Measurements from ENCODE around the gene SP140. TPM values are rescaled to one million over a fixed set of nuclear protein-coding genes. Genes with fewer than 3 reads are reported as not detected.

The SP140 gene
- total RNA-seq, 4 donors from 2014 or later: 0.47 to 2.7 (median 1.8) TPM

DNA sequence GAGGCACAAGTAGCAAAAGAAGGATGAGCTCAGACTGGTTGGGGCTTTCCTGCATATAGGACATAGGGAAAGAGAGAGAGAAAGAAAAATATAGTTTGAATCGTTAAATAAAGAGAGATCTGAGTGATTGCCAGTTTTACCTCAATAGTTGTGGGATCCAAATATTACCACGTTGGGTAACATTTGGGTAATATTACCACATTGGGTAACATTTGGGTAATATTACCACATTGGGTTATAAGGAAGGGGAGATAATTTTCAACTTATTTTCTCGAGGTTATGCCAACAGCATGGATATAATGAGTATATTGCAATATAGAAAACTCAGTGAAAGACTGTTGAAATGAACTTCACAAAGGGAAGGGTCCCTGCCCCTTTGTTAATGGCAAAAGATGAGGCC, 20.7 kb downstream of the SP140 start:
- H3K9me3 ChIP-seq: no peaks in the 10 kb centered on the region
- no peak for TF ChIP-seq POLR2AphosphoS5 (IDR thresholded peaks at IDR 0.05)
- TF ChIP-seq, protein P1, sequence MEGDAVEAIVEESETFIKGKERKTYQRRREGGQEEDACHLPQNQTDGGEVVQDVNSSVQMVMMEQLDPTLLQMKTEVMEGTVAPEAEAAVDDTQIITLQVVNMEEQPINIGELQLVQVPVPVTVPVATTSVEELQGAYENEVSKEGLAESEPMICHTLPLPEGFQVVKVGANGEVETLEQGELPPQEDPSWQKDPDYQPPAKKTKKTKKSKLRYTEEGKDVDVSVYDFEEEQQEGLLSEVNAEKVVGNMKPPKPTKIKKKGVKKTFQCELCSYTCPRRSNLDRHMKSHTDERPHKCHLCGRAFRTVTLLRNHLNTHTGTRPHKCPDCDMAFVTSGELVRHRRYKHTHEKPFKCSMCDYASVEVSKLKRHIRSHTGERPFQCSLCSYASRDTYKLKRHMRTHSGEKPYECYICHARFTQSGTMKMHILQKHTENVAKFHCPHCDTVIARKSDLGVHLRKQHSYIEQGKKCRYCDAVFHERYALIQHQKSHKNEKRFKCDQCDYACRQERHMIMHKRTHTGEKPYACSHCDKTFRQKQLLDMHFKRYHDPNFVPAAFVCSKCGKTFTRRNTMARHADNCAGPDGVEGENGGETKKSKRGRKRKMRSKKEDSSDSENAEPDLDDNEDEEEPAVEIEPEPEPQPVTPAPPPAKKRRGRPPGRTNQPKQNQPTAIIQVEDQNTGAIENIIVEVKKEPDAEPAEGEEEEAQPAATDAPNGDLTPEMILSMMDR (IDR thresholded peaks at IDR 0.05): no peak
- TF ChIP-seq POLR2A (IDR thresholded peaks at IDR 0.05): no peak
- no peak for TF ChIP-seq EP300 (IDR thresholded peaks at IDR 0.05)
- H3K4me3 ChIP-seq: no peak overlapping the region
- 75% methylated on average over 3 of the region's 3 CpGs for WGBS
- no peak for DNase-seq (ENCODE audit: low spot score in 2 of 2)
- no peaks in the 10 kb centered on the region for H3K36me3 ChIP-seq
- H3K27ac ChIP-seq: no peak overlapping the region
- no peaks in the 10 kb centered on the region for H3K4me1 ChIP-seq
- H3K27me3 ChIP-seq: no peaks in the 10 kb centered on the region

DNA sequence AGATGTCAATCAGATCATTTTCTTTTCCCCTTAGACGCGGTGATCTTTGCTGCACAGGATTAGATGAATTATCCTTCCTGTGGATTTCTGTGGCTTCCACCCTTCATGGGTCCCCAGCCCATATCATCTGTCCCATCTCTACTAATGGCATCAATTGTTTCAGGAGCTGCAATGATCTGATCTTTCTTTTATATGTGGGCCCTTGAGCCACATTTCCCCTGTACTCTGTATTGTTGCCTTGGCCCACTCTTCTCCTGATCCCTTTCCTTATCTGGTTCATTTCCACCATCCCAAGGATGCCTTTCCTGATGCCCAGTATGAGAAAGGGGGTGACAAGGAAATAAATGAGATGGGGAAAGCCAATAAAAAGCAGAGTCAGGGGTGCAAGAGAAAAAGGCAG, 24.7 kb downstream of the SP140 start:
- no peak for TF ChIP-seq EP300 (IDR thresholded peaks at IDR 0.05)
- TF ChIP-seq POLR2A (IDR thresholded peaks at IDR 0.05): no peak
- TF ChIP-seq POLR2AphosphoS5 (IDR thresholded peaks at IDR 0.05): no peak
- TF ChIP-seq, protein P1 (IDR thresholded peaks at IDR 0.05): no peak
- Histone ChIP-seq H3K4me3 (no peak overlapping the region), H3K4me1 (no peaks in the 10 kb centered on the region), H3K27me3 (no peaks in the 10 kb centered on the region), H3K27ac (no peak overlapping the region), H3K36me3 (no peaks in the 10 kb centered on the region), H3K9me3 (no peaks in the 10 kb centered on the region)
- WGBS: 95% methylated on average over 2 of the region's 2 CpGs
- no peak for DNase-seq (ENCODE audit: low spot score in 2 of 2)

GRCh38 chr2:230254152-230254881, 28.8 kb downstream of the SP140 start:
- Histone ChIP-seq H3K27ac (no peak overlapping the region), H3K4me3 (no peak overlapping the region), H3K36me3 (no peaks in the 10 kb centered on the region), H3K27me3 (no peaks in the 10 kb centered on the region), H3K9me3 (no peaks in the 10 kb centered on the region), H3K4me1 (no peaks in the 10 kb centered on the region)
- DNase-seq (ENCODE audit: low spot score in 2 of 2): no peak
- TF ChIP-seq POLR2A (IDR thresholded peaks at IDR 0.05): no peak
- TF ChIP-seq POLR2AphosphoS5 (IDR thresholded peaks at IDR 0.05): no peak
- no peak for TF ChIP-seq EP300 (IDR thresholded peaks at IDR 0.05)
- 84% methylated on average over 4 of the region's 4 CpGs for WGBS

GRCh38 chr2:230256733-230257332, 31.3 kb downstream of the SP140 start:
- DNase-seq (ENCODE audit: low spot score in 2 of 2): no peak
- 75% methylated on average over 3 of the region's 3 CpGs for WGBS
- TF ChIP-seq POLR2AphosphoS5 (IDR thresholded peaks at IDR 0.05): no peak
- TF ChIP-seq, protein P1 (IDR thresholded peaks at IDR 0.05): no peak
- no peak for TF ChIP-seq EP300 (IDR thresholded peaks at IDR 0.05)
- TF ChIP-seq POLR2A (IDR thresholded peaks at IDR 0.05): no peak
- Histone ChIP-seq H3K36me3 (no peaks in the 10 kb centered on the region), H3K4me1 (no peaks in the 10 kb centered on the region), H3K27me3 (no peaks in the 10 kb centered on the region), H3K9me3 (no peaks in the 10 kb centered on the region), H3K4me3 (no peak overlapping the region), H3K27ac (no peak overlapping the region)

DNA sequence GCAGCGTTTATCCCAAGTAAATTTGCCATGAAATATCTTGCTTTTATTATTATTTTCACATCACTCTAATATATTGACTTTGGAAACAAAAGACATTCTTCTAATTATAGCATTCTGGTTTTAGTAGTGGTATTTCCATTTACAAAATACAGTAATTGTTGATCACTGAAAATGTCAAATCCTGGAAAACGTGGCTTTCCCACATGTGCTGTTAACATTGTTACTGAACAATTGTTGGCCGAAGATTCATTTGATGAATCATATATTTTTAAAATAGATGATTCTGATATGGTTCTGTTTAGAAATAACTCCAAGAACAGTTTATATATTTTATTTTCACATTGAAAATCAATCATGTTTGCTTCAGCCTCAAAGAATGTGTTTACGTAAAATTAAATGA, 32.9 kb downstream of the SP140 start:
- DNase-seq (ENCODE audit: low spot score in 2 of 2): no peak
- H3K36me3 ChIP-seq: no peaks in the 10 kb centered on the region
- no peaks in the 10 kb centered on the region for H3K4me1 ChIP-seq
- no peaks in the 10 kb centered on the region for H3K27me3 ChIP-seq
- H3K27ac ChIP-seq: no peak overlapping the region
- H3K4me3 ChIP-seq: no peak overlapping the region
- 59% methylated on average over 4 of the region's 4 CpGs for WGBS
- H3K9me3 ChIP-seq: no peaks in the 10 kb centered on the region
- TF ChIP-seq EP300 (IDR thresholded peaks at IDR 0.05) (no peak), POLR2A (IDR thresholded peaks at IDR 0.05) (no peak), POLR2AphosphoS5 (IDR thresholded peaks at IDR 0.05) (no peak)
- TF ChIP-seq, protein P1 (IDR thresholded peaks at IDR 0.05): no peak

Measured in suprapubic skin (tissue), 4 donors.